H9 (cell line): Measurements from ENCODE around the gene PEX5L. TPM values are rescaled to one million over a fixed set of nuclear protein-coding genes. Genes with fewer than 3 reads are reported as not detected.

Experiments
- DNase-seq: peaks from one replicate; pipeline ENCODE4 v3.0.0-alpha.2; 2017
- H2AFZ ChIP-seq: one replicate; pipeline ENCODE4 v1.6.1; 2013; ENCODE audit warnings: mild to moderate bottlenecking, low read length, control low read depth, moderate library complexity
- H2AK5ac ChIP-seq: 2 replicates; pipeline ENCODE4 v1.6.1; 2013; ENCODE audit warnings: low read length, control low read depth, mixed read lengths; ENCODE audit not compliant: insufficient read length
- H2BK120ac ChIP-seq: one replicate; pipeline ENCODE4 v1.6.1; 2013; ENCODE audit warnings: low read depth, mild to moderate bottlenecking, low read length, control low read depth, inconsistent platforms; ENCODE audit not compliant: poor library complexity, severe bottlenecking
- H2BK12ac ChIP-seq: 2 replicates; pipeline ENCODE4 v1.6.1; 2013; ENCODE audit warnings: low read length, control low read depth, mixed read lengths, low read depth; ENCODE audit not compliant: insufficient read length
- H2BK15ac ChIP-seq: 2 replicates; pipeline ENCODE4 v1.6.1; 2013; ENCODE audit warnings: low read depth, low read length, control low read depth
- H2BK20ac ChIP-seq: one replicate; pipeline ENCODE4 v1.6.1; 2013; ENCODE audit warnings: low read depth, mild to moderate bottlenecking, low read length, control low read depth, inconsistent platforms; ENCODE audit not compliant: poor library complexity, severe bottlenecking
- H2BK5ac ChIP-seq: 2 replicates; pipeline ENCODE4 v1.6.1; 2013; ENCODE audit warnings: low read length, control low read depth, mixed read lengths; ENCODE audit not compliant: insufficient read length
- H3K14ac ChIP-seq: 2 replicates; pipeline ENCODE4 v1.6.1; 2013; ENCODE audit warnings: low read length, control low read depth; ENCODE audit not compliant: insufficient read depth
- H3K18ac ChIP-seq: 2 replicates; pipeline ENCODE4 v1.6.1; 2013; ENCODE audit warnings: low read depth, mild to moderate bottlenecking, mixed read lengths, low read length, control low read depth; ENCODE audit not compliant: insufficient read length
- H3K23ac ChIP-seq: 2 replicates; pipeline ENCODE4 v1.6.1; 2013; ENCODE audit warnings: low read length, control low read depth, mixed read lengths, low read depth; ENCODE audit not compliant: insufficient read length
- H3K23me2 ChIP-seq: 2 replicates; pipeline ENCODE4 v1.6.1; 2013; ENCODE audit warnings: low read depth, mild to moderate bottlenecking, mixed read lengths, low read length, control low read depth; ENCODE audit not compliant: insufficient read length, poor library complexity, severe bottlenecking
- H3K27ac ChIP-seq: 2 replicates; pipeline ENCODE4 v1.5.1; 2013; ENCODE audit warnings: low read length, control low read depth, mixed read lengths, low read depth; ENCODE audit not compliant: insufficient read length
- H3K27me3 ChIP-seq: 2 replicates; pipeline ENCODE4 v1.6.1; 2013; ENCODE audit warnings: low read length, control low read depth, inconsistent platforms; ENCODE audit not compliant: insufficient read depth
- H3K4ac ChIP-seq: 2 replicates; pipeline ENCODE4 v1.6.1; 2013; ENCODE audit warnings: low read depth, mild to moderate bottlenecking, control low read depth, inconsistent platforms, low read length, moderate library complexity
- H3K4me1 ChIP-seq: 2 replicates; pipeline ENCODE4 v1.6.1; 2013; ENCODE audit warnings: low read length, control low read depth, inconsistent platforms; ENCODE audit not compliant: insufficient read depth
- H3K4me2 ChIP-seq: 2 replicates; pipeline ENCODE4 v1.6.1; 2013; ENCODE audit warnings: low read length, control low read depth, mixed read lengths; ENCODE audit not compliant: insufficient read length, insufficient read depth
- H3K56ac ChIP-seq: 2 replicates; pipeline ENCODE4 v1.6.1; 2013; ENCODE audit warnings: low read depth, mild to moderate bottlenecking, mixed read lengths, low read length, control low read depth; ENCODE audit not compliant: insufficient read length
- H3K79me1 ChIP-seq: 2 replicates; pipeline ENCODE4 v1.6.1; 2013; ENCODE audit warnings: low read depth, mild to moderate bottlenecking, moderate library complexity, low read length, control low read depth, inconsistent platforms; ENCODE audit not compliant: insufficient read depth, poor library complexity, severe bottlenecking
- H3K79me2 ChIP-seq: 2 replicates; pipeline ENCODE4 v1.6.1; 2013; ENCODE audit warnings: low read length, control low read depth, inconsistent platforms; ENCODE audit not compliant: insufficient read depth
- H3K9ac ChIP-seq: 2 replicates; pipeline ENCODE4 v1.6.1; 2013; ENCODE audit warnings: low read length, control low read depth, mixed read lengths; ENCODE audit not compliant: insufficient read length; ENCODE audit errors: extremely low read depth
- H3K9me3 ChIP-seq: one replicate; pipeline ENCODE4 v1.6.1; 2013; ENCODE audit warnings: low read depth, low read length, inconsistent platforms; ENCODE audit not compliant: control insufficient read depth
- H3T11ph ChIP-seq: one replicate; pipeline ENCODE4 v1.6.1; 2013; ENCODE audit warnings: mild to moderate bottlenecking, low read length, control low read depth, inconsistent platforms
- H4K20me1 ChIP-seq: one replicate; pipeline ENCODE4 v1.6.1; 2013; ENCODE audit not compliant: control insufficient read depth, insufficient read length, insufficient read depth
- H4K5ac ChIP-seq: 2 replicates; pipeline ENCODE4 v1.6.1; 2013; ENCODE audit warnings: low read depth, mild to moderate bottlenecking, mixed read lengths, low read length, control low read depth; ENCODE audit not compliant: insufficient read length
- H4K8ac ChIP-seq: replicated peaks from 2 replicates; pipeline ENCODE4 v1.6.1; 2013; ENCODE audit warnings: low read length, control low read depth, mixed read lengths, low read depth; ENCODE audit not compliant: insufficient read length
- H4K91ac ChIP-seq: 2 replicates; pipeline ENCODE4 v1.6.1; 2013; ENCODE audit warnings: low read depth, mild to moderate bottlenecking, moderate library complexity, mixed read lengths, low read length, control low read depth; ENCODE audit not compliant: insufficient read length
- H3K27ac Mint-ChIP-seq, 3 experiments: 2 replicates in 2 of 3; 3 replicates in 1 of 3; pipeline ENCODE4 v1.8.0; 2020 to 2021; ENCODE audit warnings: mixed read lengths in 3 of 3, mild to moderate bottlenecking in 1 of 3, moderate library complexity in 1 of 3
- H3K27me3 Mint-ChIP-seq: 2 replicates; pipeline ENCODE4 v1.8.0; 2021; ENCODE audit warnings: low read depth, mild to moderate bottlenecking, moderate library complexity, mixed read lengths
- H3K36me3 Mint-ChIP-seq, 3 experiments: 2 replicates in 2 of 3; 3 replicates in 1 of 3; pipeline ENCODE4 v1.8.0; 2020 to 2021; ENCODE audit warnings: low read depth in 3 of 3, mixed read lengths in 3 of 3; ENCODE audit not compliant: insufficient read depth in 1 of 3
- H3K4me1 Mint-ChIP-seq, 2 experiments: 2 replicates each; pipeline ENCODE4 v1.8.0; 2020; ENCODE audit warnings: mixed read lengths in 2 of 2
- H3K4me3 Mint-ChIP-seq, 2 experiments: 2 replicates in 1 of 2; 3 replicates in 1 of 2; pipeline ENCODE4 v1.8.0; 2020 to 2021; ENCODE audit warnings: mild to moderate bottlenecking in 2 of 2, mixed read lengths in 2 of 2, moderate library complexity in 1 of 2
- H3K9me3 Mint-ChIP-seq, 2 experiments: 2 replicates in 1 of 2; 3 replicates in 1 of 2; pipeline ENCODE4 v1.8.0; 2020; ENCODE audit warnings: mild to moderate bottlenecking in 2 of 2, mixed read lengths in 2 of 2, moderate library complexity in 1 of 2
- CTCF ChIP-seq: fragments of 200-600 bp; sonication (generic); conservative IDR thresholded peaks from 3 replicates; pipeline ENCODE4 v1.8.0; 2021; ENCODE audit warnings: antibody characterized with exemption, mild to moderate bottlenecking
- whole genome bisulfite sequencing: extraction: QIAGEN DNeasy Blood & Tissue Kit; methylation state at CpG from one replicate; pipeline ENCODE4 v1.1.7; 2013; ENCODE audit warnings: missing lambda C conversion rate, low lambda C conversion rate, mixed read lengths; ENCODE audit not compliant: insufficient read length; ENCODE audit errors: extremely low coverage; 5-methylcytosine and 5-hydroxymethylcytosine counted together
- total RNA-seq: library from RNA; stranded (reverse); gene quantifications from 2 replicates; pipeline ENCODE4 v1.2.1, GENCODE V29; 2021

PEX5L gene
- total RNA-seq, 1 experiment from 2014 or later: 0.85 TPM

- H4K5ac ChIP-seq: no peak overlapping the region
- no peak for DNase-seq
- no peak overlapping the region for H3K4ac ChIP-seq
- no peaks in the 10 kb centered on the region for H3K79me1 ChIP-seq
- H4K20me1 ChIP-seq: no peaks in the 10 kb centered on the region
- H2BK5ac ChIP-seq: no peak overlapping the region
- H3K4me1 ChIP-seq: no peaks in the 10 kb centered on the region
- no peak overlapping the region for H3K27ac Mint-ChIP-seq
- no peak overlapping the region for H3K9ac ChIP-seq
- no peaks in the 10 kb centered on the region for H3K27me3 Mint-ChIP-seq
- no peaks in the 10 kb centered on the region for H3K4me1 Mint-ChIP-seq
- H4K91ac ChIP-seq: no peak overlapping the region
- no peak overlapping the region for H3K18ac ChIP-seq
- no peaks in the 10 kb centered on the region for H3K79me2 ChIP-seq
- H3K14ac ChIP-seq: no peak overlapping the region
- no peaks in the 10 kb centered on the region for H3K9me3 Mint-ChIP-seq
- no peaks in the 10 kb centered on the region for H3K36me3 Mint-ChIP-seq
- no peak overlapping the region for H3K4me3 Mint-ChIP-seq
- no peak overlapping the region for H4K8ac ChIP-seq
- no peak overlapping the region for H3K27ac ChIP-seq
- H2BK20ac ChIP-seq: no peak overlapping the region
- H2AK5ac ChIP-seq: no peak overlapping the region
- H3K4me2 ChIP-seq: no peak overlapping the region
- no peaks in the 10 kb centered on the region for H3K23me2 ChIP-seq
- no peak overlapping the region for H2BK120ac ChIP-seq
- H3K56ac ChIP-seq: no peak overlapping the region
- H2AFZ ChIP-seq: no peak overlapping the region
- no peaks in the 10 kb centered on the region for H3K9me3 ChIP-seq
- H3K23ac ChIP-seq: no peak overlapping the region
- H3T11ph ChIP-seq: no peak overlapping the region
- no peak for TF ChIP-seq CTCF
- no peak overlapping the region for H2BK15ac ChIP-seq
- H3K27me3 ChIP-seq: no peaks in the 10 kb centered on the region
- WGBS: no CpG with 5 or more reads among the region's 9 CpGs
- H2BK12ac ChIP-seq: no peak overlapping the region
Observed at GRCh38 chr3:180049391-180049790, 12.7 kb upstream of the PEX5L start.
